GM12878 (cell line): ENCODE results near the gene DLG2. TPM values are rescaled to one million over a fixed set of nuclear protein-coding genes. Genes with fewer than 3 reads are reported as not detected.

Source experiments
- ATAC-seq: fragments of 200-7000 bp; cut with Tn5 transposase; 3 replicates; pipeline ENCODE4 v1.9.1; 2020; ENCODE audit warnings: mild to moderate bottlenecking, moderate library complexity
- BruUV-seq: library from RNA; stranded (reverse); fragments of 400-500 nt; replicated peaks from 2 replicates; lab custom pipeline; 2021; lab: Mats Ljungman, UMichigan
- CTCF ChIA-PET: fragments of 300-600 bp; sonication (Branson Sonifier 250); formaldehyde crosslinking; extraction: SDS; loops from one replicate; lab custom pipeline; 2021; ENCODE audit warnings: inconsistent platforms; lab: Yijun Ruan, JAX
- POLR2A ChIA-PET: fragments of 350-600 bp; formaldehyde crosslinking; extraction: SDS; loops from one replicate; lab custom pipeline; 2021; ENCODE audit warnings: inconsistent platforms; lab: Charles Lee
- RAD21 ChIA-PET: fragments of 300-600 bp; sonication (Branson Sonifier 250); formaldehyde crosslinking; loops from one replicate; lab custom pipeline; 2023; ENCODE audit warnings: antibody characterized with exemption; ENCODE audit not compliant: unreplicated experiment; lab: Charles Lee
- SMC1A ChIA-PET: fragments of 300-600 bp; sonication (Branson Sonifier 250); formaldehyde crosslinking; loops from one replicate; lab custom pipeline; 2023; ENCODE audit not compliant: unreplicated experiment, uncharacterized antibody; lab: Charles Lee
- DNase-seq: peaks from one replicate; pipeline ENCODE4 v3.0.0-alpha.2; 2011; ENCODE audit warnings: low read depth, low spot score
- FAIRE-seq: peaks from 3 replicates; lab custom pipeline; 2011; peaks lifted over from hg19 to GRCh38; lab: Jason Lieb, UNC
- H2AFZ ChIP-seq: 2 replicates; pipeline ENCODE4 v1.6.0; 2011; ENCODE audit warnings: low read depth, low read length, control low read depth; ENCODE audit not compliant: control insufficient read depth
- H3K27ac ChIP-seq: 2 replicates; pipeline ENCODE4 v1.5.1; 2011; ENCODE audit warnings: control low read depth; ENCODE audit not compliant: control insufficient read depth, insufficient read depth
- H3K27me3 ChIP-seq, 2 experiments: replicated peaks in 1 of 2; 2 replicates each; pipeline versions ENCODE4 v1.6.0 to v1.6.1; 2011; ENCODE audit warnings: low read length in 1 of 2; ENCODE audit not compliant: control insufficient read depth in 2 of 2, insufficient read depth in 2 of 2
- H3K36me3 ChIP-seq, 2 experiments: 2 replicates each; pipeline ENCODE4 v1.5.1; 2011; ENCODE audit warnings: low read length in 1 of 2; ENCODE audit not compliant: control insufficient read depth in 2 of 2, insufficient read depth in 2 of 2
- H3K4me1 ChIP-seq: 2 replicates; pipeline ENCODE4 v1.6.1; 2011; ENCODE audit warnings: mild to moderate bottlenecking, low read length, moderate library complexity, mixed read lengths; ENCODE audit not compliant: control insufficient read depth, insufficient read depth
- H3K4me2 ChIP-seq: 2 replicates; pipeline ENCODE4 v1.6.0; 2011; ENCODE audit warnings: control low read depth; ENCODE audit not compliant: control insufficient read depth, insufficient read depth
- H3K4me3 ChIP-seq: fragments of 200-600 bp; sonication (generic); 2 replicates; pipeline ENCODE4 v1.5.1; 2016
- H3K79me2 ChIP-seq: 2 replicates; pipeline ENCODE4 v1.6.0; 2011; ENCODE audit warnings: low read length; ENCODE audit not compliant: control insufficient read depth, insufficient read depth
- H3K9ac ChIP-seq: 2 replicates; pipeline ENCODE4 v1.8.0; 2011; ENCODE audit warnings: low read length, control low read depth, mixed read lengths; ENCODE audit not compliant: control insufficient read depth, insufficient read depth
- H3K9me3 ChIP-seq: replicated peaks from 3 replicates; pipeline ENCODE4 v1.5.1; 2011; ENCODE audit warnings: mild to moderate bottlenecking, low read length; ENCODE audit not compliant: control insufficient read depth, insufficient read depth
- H4K20me1 ChIP-seq: 2 replicates; pipeline ENCODE4 v1.6.0; 2011; ENCODE audit not compliant: control insufficient read depth, insufficient read depth
- CEBPB ChIP-seq, 2 experiments: fragments of 150-350 bp in 1 of 2; IDR thresholded peaks; 2 replicates each; pipeline ENCODE4 v1.6.1; 2012 to 2014; ENCODE audit warnings: low read depth in 2 of 2, low read length in 2 of 2, borderline replicate concordance in 1 of 2, inconsistent platforms in 1 of 2
- E2F8 ChIP-seq: fragments of 450-650 bp; IDR thresholded peaks from 2 replicates; pipeline ENCODE4 v1.6.1; 2018; ENCODE audit warnings: mild to moderate bottlenecking, low read depth, moderate library complexity; ENCODE audit not compliant: partially characterized antibody
- E4F1 ChIP-seq: fragments of 450-650 bp; IDR thresholded peaks from 2 replicates; pipeline ENCODE4 v1.6.1; 2018; ENCODE audit warnings: borderline replicate concordance, mild to moderate bottlenecking; ENCODE audit not compliant: partially characterized antibody
- FOXM1 ChIP-seq: IDR thresholded peaks from 2 replicates; pipeline ENCODE4 v1.6.1; 2012; ENCODE audit warnings: low read depth, mild to moderate bottlenecking, inconsistent platforms, low read length, moderate library complexity
- JUNB ChIP-seq: IDR thresholded peaks from 2 replicates; pipeline ENCODE4 v1.6.1; 2016; ENCODE audit warnings: antibody characterized with exemption, mild to moderate bottlenecking
- MEF2A ChIP-seq: IDR thresholded peaks from 2 replicates; pipeline ENCODE4 v1.6.1; 2011; ENCODE audit warnings: low read depth, mild to moderate bottlenecking, low read length, moderate library complexity; ENCODE audit not compliant: insufficient read depth
- PAX8 ChIP-seq: fragments of 450-650 bp; IDR thresholded peaks from 2 replicates; pipeline ENCODE4 v1.6.1; 2017; ENCODE audit warnings: mild to moderate bottlenecking, moderate library complexity
- SPI1 ChIP-seq: IDR thresholded peaks from 2 replicates; pipeline ENCODE4 v1.6.1; 2011; ENCODE audit warnings: low read depth, mild to moderate bottlenecking, low read length, moderate library complexity, borderline replicate concordance; ENCODE audit not compliant: insufficient read depth
- WGBS: methylation state at CpG from one replicate; pipeline ENCODE4 v1.1.6; 2016; ENCODE audit warnings: low lambda C conversion rate; ENCODE audit not compliant: insufficient replicate concordance, insufficient coverage; ENCODE audit errors: missing lambda C conversion rate; 5-methylcytosine and 5-hydroxymethylcytosine counted together
- in situ Hi-C: fragments of 300-500 bp; cut with MboI; formaldehyde crosslinking; loops from 9 replicates; pipeline ENCODE4 v1.14.3; 2018; ENCODE audit warnings: mixed read lengths
- intact Hi-C: fragments of 100-400 bp; cut with micrococcal nuclease; formaldehyde crosslinking; loops from one replicate; pipeline ENCODE4 v1.14.2; 2022; ENCODE audit not compliant: unreplicated experiment
- polyA plus RNA-seq, 11 experiments: library from polyadenylated mRNA; depleted of rRNA in 4 of 11; unstranded in 6 of 11; stranded (reverse) in 5 of 11; fragments of >200 nt; fragmentation: Nextera tagmentation in 4 of 11; fragmentation: Illumina TruSeq in 1 of 11; extraction: Ambion mirVana in 4 of 11; extraction: Trizol in 1 of 11; gene quantifications; 1 replicate in 1 of 11; 2 replicates in 10 of 11; pipeline versions ENCODE4 v1.2.1 to v1.2.3, GENCODE V29; 2011 to 2016; ENCODE audit warnings: inconsistent platforms in 2 of 11, missing spikeins in 2 of 11, low read depth in 1 of 11
- total RNA-seq, 4 experiments: library from RNA; depleted of rRNA in 3 of 4; stranded (reverse); fragments of >200 nt in 3 of 4; fragmentation: Illumina TruSeq in 1 of 4; extraction: Trizol in 1 of 4; gene quantifications; 2 replicates each; pipeline versions ENCODE4 v1.2.1 to v1.2.3, GENCODE V29; 2013 to 2021
- TF ChIP-seq, protein P1 (sequence below): IDR thresholded peaks from 2 replicates; pipeline ENCODE4 v1.6.1; 2011; ENCODE audit warnings: borderline replicate concordance, low read depth, mild to moderate bottlenecking, moderate library complexity, low read length; ENCODE audit not compliant: insufficient read depth, poor library complexity, severe bottlenecking
- TF ChIP-seq, protein P2 (sequence below): fragments of 450-650 bp; IDR thresholded peaks from 2 replicates; pipeline ENCODE4 v1.6.1; 2017; ENCODE audit warnings: antibody characterized with exemption, mild to moderate bottlenecking, moderate library complexity

The DLG2 gene
- total and polyA plus RNA-seq, 10 of the 15 experiments (the other 5 are each of a cell fraction or from before 2014, with no cell fraction given): 0.09 to 0.98 (median 0.35) TPM

DNA sequence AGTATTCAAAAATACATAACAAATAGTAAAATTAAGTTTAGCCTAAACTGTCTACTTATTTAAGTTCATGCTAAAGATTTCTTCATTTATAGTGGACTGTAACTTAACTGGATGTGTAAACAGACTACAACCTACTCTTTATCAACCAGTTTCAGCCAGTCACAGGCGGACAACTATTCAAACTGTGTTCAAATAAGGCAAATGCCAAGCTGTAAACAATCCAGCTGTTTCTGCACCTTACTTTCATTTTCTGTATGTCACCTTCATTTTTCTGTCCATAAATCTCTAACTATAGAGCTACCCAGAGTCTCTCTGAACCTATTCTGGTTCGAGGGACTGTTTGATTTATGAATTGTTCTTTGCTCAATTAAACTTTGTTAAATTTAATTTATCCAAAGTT, 992.8 kb downstream of the DLG2 start:
- ChIA-PET POLR2A (no interaction called here), CTCF (no interaction called here), SMC1A (no interaction called here)
- Histone ChIP-seq H4K20me1 (no peaks in the 10 kb centered on the region), H3K79me2 (no peaks in the 10 kb centered on the region), H2AFZ (no peak overlapping the region), H3K27me3 (no peaks in the 10 kb centered on the region), H3K4me2 (no peak overlapping the region), H3K4me1 (no peaks in the 10 kb centered on the region)
- WGBS: 9% methylated on average over 2 of the region's 2 CpGs
- BruUV-seq: no TSS peak
- TF ChIP-seq E2F8 (no peak), FOXM1 (no peak), JUNB (no peak), CEBPB (IDR thresholded peaks at IDR 0.05; ENCODE audit: borderline replicate concordance in 1 of 2, low read depth in 2 of 2, low read length in 2 of 2) (no peak), MEF2A (no peak), SPI1 (no peak), E4F1 (no peak), PAX8 (no peak)
- TF ChIP-seq, protein P1, sequence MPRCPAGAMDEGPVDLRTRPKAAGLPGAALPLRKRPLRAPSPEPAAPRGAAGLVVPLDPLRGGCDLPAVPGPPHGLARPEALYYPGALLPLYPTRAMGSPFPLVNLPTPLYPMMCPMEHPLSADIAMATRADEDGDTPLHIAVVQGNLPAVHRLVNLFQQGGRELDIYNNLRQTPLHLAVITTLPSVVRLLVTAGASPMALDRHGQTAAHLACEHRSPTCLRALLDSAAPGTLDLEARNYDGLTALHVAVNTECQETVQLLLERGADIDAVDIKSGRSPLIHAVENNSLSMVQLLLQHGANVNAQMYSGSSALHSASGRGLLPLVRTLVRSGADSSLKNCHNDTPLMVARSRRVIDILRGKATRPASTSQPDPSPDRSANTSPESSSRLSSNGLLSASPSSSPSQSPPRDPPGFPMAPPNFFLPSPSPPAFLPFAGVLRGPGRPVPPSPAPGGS: no peak
- TF ChIP-seq, protein P2, sequence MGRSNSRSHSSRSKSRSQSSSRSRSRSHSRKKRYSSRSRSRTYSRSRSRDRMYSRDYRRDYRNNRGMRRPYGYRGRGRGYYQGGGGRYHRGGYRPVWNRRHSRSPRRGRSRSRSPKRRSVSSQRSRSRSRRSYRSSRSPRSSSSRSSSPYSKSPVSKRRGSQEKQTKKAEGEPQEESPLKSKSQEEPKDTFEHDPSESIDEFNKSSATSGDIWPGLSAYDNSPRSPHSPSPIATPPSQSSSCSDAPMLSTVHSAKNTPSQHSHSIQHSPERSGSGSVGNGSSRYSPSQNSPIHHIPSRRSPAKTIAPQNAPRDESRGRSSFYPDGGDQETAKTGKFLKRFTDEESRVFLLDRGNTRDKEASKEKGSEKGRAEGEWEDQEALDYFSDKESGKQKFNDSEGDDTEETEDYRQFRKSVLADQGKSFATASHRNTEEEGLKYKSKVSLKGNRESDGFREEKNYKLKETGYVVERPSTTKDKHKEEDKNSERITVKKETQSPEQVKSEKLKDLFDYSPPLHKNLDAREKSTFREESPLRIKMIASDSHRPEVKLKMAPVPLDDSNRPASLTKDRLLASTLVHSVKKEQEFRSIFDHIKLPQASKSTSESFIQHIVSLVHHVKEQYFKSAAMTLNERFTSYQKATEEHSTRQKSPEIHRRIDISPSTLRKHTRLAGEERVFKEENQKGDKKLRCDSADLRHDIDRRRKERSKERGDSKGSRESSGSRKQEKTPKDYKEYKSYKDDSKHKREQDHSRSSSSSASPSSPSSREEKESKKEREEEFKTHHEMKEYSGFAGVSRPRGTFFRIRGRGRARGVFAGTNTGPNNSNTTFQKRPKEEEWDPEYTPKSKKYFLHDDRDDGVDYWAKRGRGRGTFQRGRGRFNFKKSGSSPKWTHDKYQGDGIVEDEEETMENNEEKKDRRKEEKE: no peak
- TF ChIP-seq, all 136 proteins: peak for 0
- no peak for ATAC-seq
- RAD21 ChIA-PET: no interaction called here
- Histone ChIP-seq H3K36me3 (no peaks in the 10 kb centered on the region), H3K27ac (no peak overlapping the region), H3K9me3 (no peaks in the 10 kb centered on the region), H3K4me3 (no peak overlapping the region), H3K9ac (no peak overlapping the region)
- FAIRE-seq: no peak
- intact Hi-C loops: no loop called here
- in situ Hi-C loops: no loop called here
- no peak for DNase-seq
